GM12801 (cell line): ENCODE data around the gene NFYC.

Source experiments
- TF ChIP-seq, protein P1 (sequence below): IDR thresholded peaks from one replicate; pipeline ENCODE4 v1.5.1; 2011; ENCODE audit warnings: control low read depth; ENCODE audit not compliant: insufficient read length; ENCODE audit errors: extremely low read depth

Gene NFYC

DNA sequence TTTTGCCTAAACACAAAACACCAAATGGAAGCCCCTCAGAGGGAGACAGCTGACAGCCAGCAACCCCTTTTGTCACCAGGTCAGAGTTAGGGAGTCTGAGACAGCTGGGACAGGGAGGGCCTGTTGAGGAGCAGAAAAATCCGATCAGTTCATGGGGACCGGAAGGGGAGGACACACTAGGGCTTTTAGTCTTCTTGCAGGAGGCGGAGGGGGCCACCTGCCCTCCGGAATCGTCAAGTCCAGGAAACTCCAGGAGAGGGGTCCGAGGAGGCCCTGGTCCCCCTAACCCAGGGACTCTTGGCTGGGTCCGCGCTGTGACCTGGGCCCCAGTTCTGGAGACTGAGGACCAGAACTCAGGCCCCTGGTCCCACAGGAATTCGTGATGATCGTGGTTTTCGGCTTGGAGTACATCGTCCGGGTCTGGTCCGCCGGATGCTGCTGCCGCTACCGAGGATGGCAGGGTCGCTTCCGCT lies 126.3 kb downstream of the NFYC start:
- TF ChIP-seq, protein P1, sequence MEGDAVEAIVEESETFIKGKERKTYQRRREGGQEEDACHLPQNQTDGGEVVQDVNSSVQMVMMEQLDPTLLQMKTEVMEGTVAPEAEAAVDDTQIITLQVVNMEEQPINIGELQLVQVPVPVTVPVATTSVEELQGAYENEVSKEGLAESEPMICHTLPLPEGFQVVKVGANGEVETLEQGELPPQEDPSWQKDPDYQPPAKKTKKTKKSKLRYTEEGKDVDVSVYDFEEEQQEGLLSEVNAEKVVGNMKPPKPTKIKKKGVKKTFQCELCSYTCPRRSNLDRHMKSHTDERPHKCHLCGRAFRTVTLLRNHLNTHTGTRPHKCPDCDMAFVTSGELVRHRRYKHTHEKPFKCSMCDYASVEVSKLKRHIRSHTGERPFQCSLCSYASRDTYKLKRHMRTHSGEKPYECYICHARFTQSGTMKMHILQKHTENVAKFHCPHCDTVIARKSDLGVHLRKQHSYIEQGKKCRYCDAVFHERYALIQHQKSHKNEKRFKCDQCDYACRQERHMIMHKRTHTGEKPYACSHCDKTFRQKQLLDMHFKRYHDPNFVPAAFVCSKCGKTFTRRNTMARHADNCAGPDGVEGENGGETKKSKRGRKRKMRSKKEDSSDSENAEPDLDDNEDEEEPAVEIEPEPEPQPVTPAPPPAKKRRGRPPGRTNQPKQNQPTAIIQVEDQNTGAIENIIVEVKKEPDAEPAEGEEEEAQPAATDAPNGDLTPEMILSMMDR, result no peak

DNA sequence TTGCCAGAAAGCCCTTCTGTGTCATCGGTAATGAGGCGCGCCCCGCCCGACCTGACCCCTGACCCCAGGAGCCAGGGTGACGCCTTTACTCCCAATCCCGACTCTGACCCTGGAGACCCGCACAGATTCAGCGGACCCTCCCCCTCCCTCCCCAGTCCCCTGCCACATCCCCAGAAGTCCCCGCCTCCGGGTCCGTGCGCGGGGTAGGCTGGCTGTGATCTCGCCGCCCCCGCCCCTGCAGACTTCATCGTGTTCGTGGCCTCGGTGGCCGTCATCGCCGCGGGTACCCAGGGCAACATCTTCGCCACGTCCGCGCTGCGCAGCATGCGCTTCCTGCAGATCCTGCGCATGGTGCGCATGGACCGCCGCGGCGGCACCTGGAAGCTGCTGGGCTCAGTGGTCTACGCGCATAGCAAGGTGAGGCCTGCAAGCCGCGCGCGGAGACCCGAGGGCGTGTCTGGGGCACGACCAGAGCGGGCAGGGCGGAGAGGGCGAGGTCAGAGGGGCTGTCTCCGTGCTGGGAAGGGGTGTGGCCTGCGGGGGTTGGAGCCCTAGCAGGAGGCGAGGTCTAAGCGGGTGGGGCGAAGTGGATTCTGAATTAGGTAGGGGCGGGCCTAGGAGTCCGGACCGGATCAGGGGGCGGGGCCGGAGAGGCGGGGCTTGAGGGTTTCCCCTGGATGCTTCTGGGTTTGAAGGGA lies 126.9 kb downstream of the NFYC start:
- TF ChIP-seq, protein P1, result no peak

DNA sequence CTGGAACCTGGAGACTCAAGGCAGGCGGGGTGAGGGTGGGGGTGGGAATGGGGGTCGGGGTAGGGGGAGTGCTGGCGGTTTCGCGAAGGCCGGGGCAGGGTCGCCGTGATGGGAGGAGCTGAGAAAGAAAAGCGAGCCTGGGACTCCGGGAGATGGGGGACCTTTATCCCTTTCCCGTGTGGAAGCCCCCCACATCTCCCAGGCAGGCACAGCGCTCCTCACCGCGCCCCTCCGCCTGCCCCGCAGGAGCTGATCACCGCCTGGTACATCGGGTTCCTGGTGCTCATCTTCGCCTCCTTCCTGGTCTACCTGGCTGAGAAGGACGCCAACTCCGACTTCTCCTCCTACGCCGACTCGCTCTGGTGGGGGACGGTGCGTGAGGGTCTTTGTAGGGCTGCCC lies 127.6 kb downstream of the NFYC start:
- TF ChIP-seq, protein P1, result no peak

DNA sequence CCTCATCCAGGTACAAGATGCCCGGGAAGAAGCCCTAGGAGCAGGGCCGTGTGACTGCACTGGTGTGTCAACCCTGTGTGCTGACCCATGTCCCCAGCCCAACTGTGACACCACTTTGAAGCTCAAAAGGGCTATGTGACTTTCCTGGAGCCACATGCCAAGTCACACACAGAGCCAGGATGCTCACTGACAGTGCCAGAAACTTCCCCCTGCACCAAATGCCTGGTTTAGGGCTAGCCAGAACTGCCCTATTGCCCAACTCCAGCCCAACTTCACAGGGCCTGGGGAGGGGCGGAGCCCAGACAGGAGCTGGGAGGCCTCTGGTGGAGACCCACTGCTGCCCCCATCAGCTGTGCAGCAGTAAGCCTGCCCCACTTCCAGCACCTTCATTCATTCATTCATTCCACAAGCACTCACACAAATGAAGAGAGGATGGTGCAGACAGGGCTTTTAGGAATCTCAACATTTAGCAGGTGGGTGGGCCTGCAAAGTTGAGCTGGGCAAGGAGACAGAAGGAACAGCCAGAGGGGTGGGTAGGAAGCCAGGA lies 128.8 kb downstream of the NFYC start:
- TF ChIP-seq, protein P1, result no peak
